ENCODE results near the gene ELAVL2. TPM values are rescaled to one million over a fixed set of nuclear protein-coding genes. Genes with fewer than 3 reads are reported as not detected.

Gene ELAVL2
- total RNA-seq, 1 experiment from 2014 or later = 35.9 TPM

GRCh38 chr9:23820451-23821374, 5.3 kb downstream of the ELAVL2 start (continued):
- peak; percentile 64 for TF ChIP-seq ZNF281 (CRISPR knock-in tag; IDR thresholded peaks at IDR 0.05)
- 0 out of 2 replicates have a peak, but pooled peaks have one; percentile 15 for TF ChIP-seq ETV6 (CRISPR knock-in tag; IDR thresholded peaks at IDR 0.05)
- no peak for TF ChIP-seq ZBTB43 (CRISPR knock-in tag; IDR thresholded peaks at IDR 0.05)
- peak; percentile 60; the same call in 1 of the 2 replicates for TF ChIP-seq FOXP1 (CRISPR knock-in tag; IDR thresholded peaks at IDR 0.05; ENCODE audit: borderline replicate concordance)

- peaks cover 57% of the 10 kb centered on the region for H3K4me1 Mint-ChIP-seq
- ChIA-PET CTCF (interaction anchor here (0.6 to 1.2 kb wide), 2 partner anchors 22 to 34 kb away, joined by 3 to 4 read pairs; no protein-coding TSS in a partner anchor), POLR2A (interaction anchor here (1.0 kb wide), 1 partner anchor 11 kb away, joined by 3 read pairs; no protein-coding TSS in a partner anchor)
- no peaks in the 10 kb centered on the region for H3K36me3 Mint-ChIP-seq
- TF ChIP-seq HMGA2 (CRISPR knock-in tag; IDR thresholded peaks at IDR 0.05) (no peak), CTCF (IDR thresholded peaks at IDR 0.05) (no peak)
- H3K4me3 Mint-ChIP-seq = peak overlapping the region; percentile 82
- no peaks in the 10 kb centered on the region for H3K9me3 Mint-ChIP-seq
- no peak for DNase-seq (ENCODE audit: low spot score)
- no peaks in the 10 kb centered on the region for H3K27me3 Mint-ChIP-seq (ENCODE audit: low read depth)
- no peak for ATAC-seq
- H3K27ac Mint-ChIP-seq = peak overlapping the region; percentile 75
Measured at GRCh38 chr9:23819403-23819802, 6.6 kb downstream of the ELAVL2 start.

DNA sequence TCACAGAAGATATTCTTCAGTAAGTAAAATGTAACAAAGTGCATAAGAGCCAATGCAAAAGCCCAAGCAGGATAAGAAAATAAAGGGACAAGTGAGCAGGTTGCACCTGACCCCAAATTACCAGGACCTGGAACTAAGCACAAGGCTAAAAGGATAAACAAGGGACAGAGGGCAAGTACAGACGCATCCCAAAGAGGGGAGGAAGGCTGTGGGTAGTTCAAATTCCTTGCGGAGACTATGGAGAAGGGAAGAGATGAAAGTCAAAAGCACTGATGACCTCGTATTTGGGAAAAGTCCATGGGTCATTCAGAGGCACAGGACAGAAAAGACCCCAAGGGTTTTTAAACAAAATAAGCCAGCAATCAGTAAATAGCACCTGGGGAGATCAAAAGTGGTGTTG, 11.8 kb downstream of the ELAVL2 start:
- no peak for TF ChIP-seq FOXP1 (CRISPR knock-in tag; IDR thresholded peaks at IDR 0.05; ENCODE audit: borderline replicate concordance)
- no peak for TF ChIP-seq ZNF281 (CRISPR knock-in tag; IDR thresholded peaks at IDR 0.05)
- TF ChIP-seq, protein P1, sequence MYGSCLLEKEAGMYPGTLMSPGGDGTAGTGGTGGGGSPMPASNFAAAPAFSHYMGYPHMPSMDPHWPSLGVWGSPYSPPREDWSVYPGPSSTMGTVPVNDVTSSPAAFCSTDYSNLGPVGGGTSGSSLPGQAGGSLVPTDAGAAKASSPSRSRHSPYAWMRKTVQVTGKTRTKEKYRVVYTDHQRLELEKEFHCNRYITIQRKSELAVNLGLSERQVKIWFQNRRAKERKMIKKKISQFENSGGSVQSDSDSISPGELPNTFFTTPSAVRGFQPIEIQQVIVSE (CRISPR knock-in tag; IDR thresholded peaks at IDR 0.05; ENCODE audit: borderline replicate concordance) = no peak
- Mint-ChIP-seq H3K4me1 (peaks cover 93% of the 10 kb centered on the region), H3K4me3 (peak overlapping the region; percentile 15), H3K27me3 (ENCODE audit: low read depth) (no peaks in the 10 kb centered on the region), H3K9me3 (no peaks in the 10 kb centered on the region), H3K36me3 (no peaks in the 10 kb centered on the region), H3K27ac (peak overlapping the region; percentile 53)
- CTCF ChIA-PET = no interaction called here
- POLR2A ChIA-PET = no interaction called here
- ATAC-seq (peak; percentile 70), DNase-seq (ENCODE audit: low spot score) (no peak)
